ENCODE measurements around the gene SLC13A1.

SLC13A1 gene

DNA sequence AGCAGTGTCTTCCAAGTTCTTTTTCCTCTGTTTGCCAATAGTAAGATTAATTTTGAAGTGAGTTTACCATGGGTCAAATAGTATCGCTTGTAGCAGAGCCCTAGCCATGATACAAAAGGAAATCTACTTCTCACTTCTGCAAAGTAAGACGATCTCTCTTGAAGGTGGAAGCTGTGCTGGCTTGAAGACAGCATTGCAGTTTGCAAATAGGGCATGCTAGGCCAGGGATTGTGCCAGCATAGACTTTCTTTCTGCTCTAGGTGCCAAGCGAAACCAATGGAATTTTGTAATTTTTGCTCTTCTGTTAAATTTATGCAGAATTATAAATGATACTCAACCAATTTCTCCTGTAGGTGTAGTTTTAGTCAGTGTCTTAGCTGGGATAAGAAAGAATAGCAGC lies 74.5 kb downstream of the SLC13A1 start:
- TF ChIP-seq, protein P1, sequence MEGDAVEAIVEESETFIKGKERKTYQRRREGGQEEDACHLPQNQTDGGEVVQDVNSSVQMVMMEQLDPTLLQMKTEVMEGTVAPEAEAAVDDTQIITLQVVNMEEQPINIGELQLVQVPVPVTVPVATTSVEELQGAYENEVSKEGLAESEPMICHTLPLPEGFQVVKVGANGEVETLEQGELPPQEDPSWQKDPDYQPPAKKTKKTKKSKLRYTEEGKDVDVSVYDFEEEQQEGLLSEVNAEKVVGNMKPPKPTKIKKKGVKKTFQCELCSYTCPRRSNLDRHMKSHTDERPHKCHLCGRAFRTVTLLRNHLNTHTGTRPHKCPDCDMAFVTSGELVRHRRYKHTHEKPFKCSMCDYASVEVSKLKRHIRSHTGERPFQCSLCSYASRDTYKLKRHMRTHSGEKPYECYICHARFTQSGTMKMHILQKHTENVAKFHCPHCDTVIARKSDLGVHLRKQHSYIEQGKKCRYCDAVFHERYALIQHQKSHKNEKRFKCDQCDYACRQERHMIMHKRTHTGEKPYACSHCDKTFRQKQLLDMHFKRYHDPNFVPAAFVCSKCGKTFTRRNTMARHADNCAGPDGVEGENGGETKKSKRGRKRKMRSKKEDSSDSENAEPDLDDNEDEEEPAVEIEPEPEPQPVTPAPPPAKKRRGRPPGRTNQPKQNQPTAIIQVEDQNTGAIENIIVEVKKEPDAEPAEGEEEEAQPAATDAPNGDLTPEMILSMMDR (conservative IDR thresholded peaks at IDR 0.05; ENCODE audit: low read depth), result no peak
- no peak overlapping the region for H3K27ac ChIP-seq
- no peak for DNase-seq (ENCODE audit: low spot score)
- CTCF ChIA-PET, result no interaction called here
- POLR2A ChIA-PET (ENCODE audit: low non-redundant PET), result no interaction called here

DNA sequence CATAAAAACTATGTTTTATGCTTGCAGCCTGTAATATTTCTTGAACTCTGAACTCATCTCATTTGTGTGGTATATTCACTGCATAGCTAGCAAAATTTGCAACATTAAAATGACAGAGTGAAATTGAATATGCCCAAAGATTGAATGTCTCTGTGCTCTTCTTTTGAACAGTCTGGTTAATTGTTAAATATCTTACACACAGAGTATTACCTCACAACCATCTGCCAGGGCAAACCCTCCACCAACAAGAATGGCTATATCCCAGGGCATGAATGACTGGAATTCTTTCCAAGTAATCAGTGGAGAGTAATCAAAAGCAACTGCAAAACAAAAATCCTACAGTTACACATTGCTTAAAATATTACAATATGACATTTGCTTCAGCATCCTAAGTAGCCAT lies 76.9 kb downstream of the SLC13A1 start:
- TF ChIP-seq, protein P1 (conservative IDR thresholded peaks at IDR 0.05; ENCODE audit: low read depth), result no peak
- H3K27ac ChIP-seq, result no peak overlapping the region
- DNase-seq (ENCODE audit: low spot score), result no peak
- CTCF ChIA-PET, result no interaction called here
- POLR2A ChIA-PET (ENCODE audit: low non-redundant PET), result no interaction called here

DNA sequence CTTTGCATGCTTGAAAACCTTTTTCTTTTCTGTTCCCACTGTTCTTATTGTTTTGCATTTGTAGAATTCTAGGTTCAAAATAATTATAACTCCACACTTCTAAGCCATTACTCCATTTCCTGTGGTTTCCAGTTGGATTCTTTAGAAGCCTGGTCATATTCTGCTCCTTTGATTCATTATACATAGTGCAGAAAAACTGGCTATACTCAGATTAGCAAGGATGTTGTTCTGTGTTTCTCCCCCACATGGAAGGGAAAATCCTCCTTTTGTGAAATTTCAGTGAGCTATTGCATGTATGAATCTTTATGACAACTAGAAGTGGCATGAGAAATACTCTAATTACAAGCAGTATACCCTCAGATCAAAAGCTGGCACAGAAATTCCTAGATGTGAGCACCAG lies 79.5 kb downstream of the SLC13A1 start:
- POLR2A ChIA-PET (ENCODE audit: low non-redundant PET), result no interaction called here

DNA sequence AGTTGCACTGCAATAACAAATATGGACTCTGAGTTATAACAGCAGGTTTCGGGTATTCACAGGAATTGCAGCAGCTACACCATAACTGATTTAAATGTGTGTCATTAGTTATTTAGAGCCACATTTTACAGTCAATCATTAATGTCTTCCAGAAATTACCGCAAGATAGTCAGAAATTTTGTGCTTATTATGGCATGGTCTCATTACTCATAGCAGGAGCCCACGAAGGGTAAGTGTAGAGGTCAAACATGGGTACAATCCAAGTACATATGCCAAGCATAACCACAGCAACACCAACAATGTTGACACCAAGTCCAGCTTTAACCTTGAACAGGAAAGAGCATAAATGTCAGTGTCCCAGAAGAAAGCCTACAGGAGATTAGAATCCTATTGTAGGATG lies 84.4 kb downstream of the SLC13A1 start:
- H3K27ac ChIP-seq, result no peak overlapping the region
- TF ChIP-seq, protein P1 (conservative IDR thresholded peaks at IDR 0.05; ENCODE audit: low read depth), result no peak
- ChIA-PET POLR2A (ENCODE audit: low non-redundant PET) (no interaction called here), CTCF (no interaction called here)
- no peak for DNase-seq (ENCODE audit: low spot score)

More for the DNA sequence above, 79.5 kb downstream of the SLC13A1 start:
- no peak for DNase-seq (ENCODE audit: low spot score)
- no peak overlapping the region for H3K27ac ChIP-seq
- CTCF ChIA-PET, result no interaction called here
- TF ChIP-seq, protein P1 (conservative IDR thresholded peaks at IDR 0.05; ENCODE audit: low read depth), result no peak

DNA sequence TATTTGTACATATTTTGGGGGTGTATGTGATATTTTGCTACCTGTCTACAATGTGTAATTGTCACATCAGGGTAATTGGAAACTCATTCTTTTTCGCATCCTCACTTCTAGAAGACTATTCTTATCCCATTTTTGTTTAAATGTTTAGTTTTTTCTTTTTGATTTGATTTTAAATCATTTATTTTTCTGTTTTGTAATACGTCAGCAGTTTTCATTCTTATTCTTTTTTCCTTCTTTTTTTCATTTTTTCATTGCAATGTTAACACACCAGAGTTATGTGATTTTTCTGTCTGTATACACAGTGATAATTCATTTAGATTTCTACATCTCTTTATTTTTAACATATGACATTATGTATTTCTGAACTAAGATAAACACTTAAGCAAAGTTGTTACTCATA lies 85.5 kb downstream of the SLC13A1 start:
- ChIA-PET CTCF (no interaction called here), POLR2A (ENCODE audit: low non-redundant PET) (no interaction called here)
- no peak for DNase-seq (ENCODE audit: low spot score)
- TF ChIP-seq, protein P1 (conservative IDR thresholded peaks at IDR 0.05; ENCODE audit: low read depth), result no peak
- no peak overlapping the region for H3K27ac ChIP-seq

DNA sequence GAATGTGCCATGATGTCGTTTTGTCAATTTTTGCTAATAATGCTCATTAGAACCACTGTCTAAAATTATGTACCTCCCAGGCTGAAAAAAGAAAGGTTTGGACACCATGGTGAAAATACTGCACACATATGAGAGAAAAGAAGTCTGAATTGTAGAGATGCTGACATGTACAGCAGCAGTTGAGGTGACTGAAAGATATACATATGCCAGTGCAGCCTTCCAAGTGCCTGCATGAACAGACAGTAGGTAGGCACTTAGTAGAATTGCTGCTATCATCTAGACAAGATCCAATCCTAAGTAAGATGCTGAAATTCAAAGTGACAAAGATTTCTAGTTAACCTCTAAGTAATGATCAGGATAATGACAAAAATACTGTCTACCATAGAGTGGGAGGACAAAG lies 86.9 kb downstream of the SLC13A1 start:
- CTCF ChIA-PET, result no interaction called here
- DNase-seq (ENCODE audit: low spot score), result no peak
- POLR2A ChIA-PET (ENCODE audit: low non-redundant PET), result no interaction called here
- TF ChIP-seq, protein P1 (conservative IDR thresholded peaks at IDR 0.05; ENCODE audit: low read depth), result no peak
- H3K27ac ChIP-seq, result no peak overlapping the region

DNA sequence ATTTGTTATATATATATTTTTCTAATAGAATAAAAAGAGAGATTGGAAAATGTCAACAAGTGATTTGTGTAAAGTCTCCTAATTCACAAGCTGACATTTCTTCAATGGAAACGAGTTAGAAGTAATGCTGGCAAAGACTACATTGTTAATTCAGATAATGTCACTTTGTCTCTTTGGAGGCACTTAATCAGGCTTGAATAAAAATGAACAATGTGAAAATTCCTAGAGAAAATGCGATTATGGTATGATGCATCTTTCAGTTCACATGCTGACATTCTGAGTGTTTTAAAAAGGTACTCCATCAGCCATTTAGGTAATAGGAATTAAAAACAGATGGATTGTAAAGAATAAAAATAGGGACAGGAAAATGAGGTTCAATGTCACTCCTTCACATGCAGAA lies 100.1 kb downstream of the SLC13A1 start:
- ChIA-PET POLR2A (ENCODE audit: low non-redundant PET) (no interaction called here), CTCF (no interaction called here)
- DNase-seq (ENCODE audit: low spot score), result no peak
- no peak overlapping the region for H3K27ac ChIP-seq
- TF ChIP-seq, protein P1 (conservative IDR thresholded peaks at IDR 0.05; ENCODE audit: low read depth), result no peak

Data from RWPE1 (cell line).